ENCODE data around the gene CDC45.

DNA sequence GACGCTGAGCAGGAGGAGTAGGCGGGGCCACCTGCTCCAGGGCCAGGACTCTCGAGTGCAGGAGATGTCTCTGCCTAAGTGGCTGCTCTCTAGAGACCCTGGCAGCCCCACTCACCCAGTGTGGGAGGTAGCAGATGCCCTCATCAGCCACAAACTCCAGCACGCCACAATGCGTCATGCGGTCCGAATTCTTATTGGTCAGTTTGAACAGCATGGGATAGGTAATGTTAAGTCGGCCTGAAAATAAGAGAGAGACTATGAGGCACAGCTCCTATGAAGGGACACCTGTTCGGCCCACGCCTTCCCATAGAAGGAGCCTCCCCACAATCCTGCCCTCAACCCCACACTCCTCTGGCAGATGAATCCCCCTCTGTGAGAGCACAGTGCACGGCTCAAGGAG lies 8.1 kb upstream of the CDC45 start:
- TF ChIP-seq PRDM1 (tag by site-specific recombination; IDR thresholded peaks at IDR 0.05), result no peak
- no peak for TF ChIP-seq CTCF (tag by site-specific recombination; IDR thresholded peaks at IDR 0.05)
- no peak for TF ChIP-seq ZNF426 (tag by site-specific recombination; IDR thresholded peaks at IDR 0.05)
- no peak for TF ChIP-seq ZNF274 (IDR thresholded peaks at IDR 0.05; ENCODE audit: low read length)
- no peak for TF ChIP-seq ZNF274 (tag by site-specific recombination; IDR thresholded peaks at IDR 0.05; ENCODE audit: borderline replicate concordance)
- no peak for TF ChIP-seq ZNF530 (tag by site-specific recombination; IDR thresholded peaks at IDR 0.05; ENCODE audit: low read depth)
- no peak for TF ChIP-seq ZNF184 (tag by site-specific recombination; IDR thresholded peaks at IDR 0.05)
- no peak for TF ChIP-seq ZNF354C (tag by site-specific recombination; IDR thresholded peaks at IDR 0.05; ENCODE audit: borderline replicate concordance, low read depth)
- no peak for TF ChIP-seq REPIN1 (tag by site-specific recombination; IDR thresholded peaks at IDR 0.05; ENCODE audit: low read depth)
- no peak for TF ChIP-seq ZBTB7A (tag by site-specific recombination; IDR thresholded peaks at IDR 0.05; ENCODE audit: low read depth)
- no peak for TF ChIP-seq ZNF362 (tag by site-specific recombination; IDR thresholded peaks at IDR 0.05)
- TF ChIP-seq ZNF548 (tag by site-specific recombination; IDR thresholded peaks at IDR 0.05), result no peak
- TF ChIP-seq ZBTB21 (tag by site-specific recombination; IDR thresholded peaks at IDR 0.05), result no peak
- no peak for TF ChIP-seq ZNF610 (tag by site-specific recombination; IDR thresholded peaks at IDR 0.05; ENCODE audit: borderline replicate concordance)
- TF ChIP-seq ZNF768 (tag by site-specific recombination; IDR thresholded peaks at IDR 0.05), result no peak

Data from HEK293 (cell line).